Heart left ventricle (tissue), 11 donors: ENCODE data around the gene IDE. TPM values are rescaled to one million over a fixed set of nuclear protein-coding genes. Genes with fewer than 3 reads are reported as not detected.

Experiments used
- polyA plus RNA-seq, 2 donors: library from polyadenylated mRNA; stranded (reverse); fragments of 200-250 nt; gene quantifications; one replicate each; pipeline ENCODE4 v1.2.3, GENCODE V29; 2013
- total RNA-seq, 9 donors: library from RNA; depleted of rRNA in 2 of 9; stranded (reverse); fragments of >200 nt in 2 of 9; fragmentation: NEBNext Ultra II Directional in 3 of 9; extraction: Animal tissue kit (Norgen Biotek cat#: 25700) in 3 of 9; gene quantifications; one replicate each; pipeline versions ENCODE4 v1.1.0 to v1.2.4, GENCODE V29; 2016 to 2023
- donor health status: ischemic (EF 13 %, LVEDD 7.1; RV severe dilation, severe dysfunction).
- donor health status: healthy with polysubstance abuse.
- donor health status: DM: no; HTN: yes; CAD: no.
- donor health status: DM: no; HTN: no; CAD: no.
- donor health status: ischemic (EF 25% LVEDD 5.7; RV mildly dilated, moderate dysfunction).
- donor health status: healthy.
- donor health status: DM: yes; HTN: yes; CAD: no.
- donor health status: PGD.
- donor health status: nonischemic (EF 23%, LVEDD 6.1; RV moderate dilation, normal function).

The IDE gene
- total and polyA plus RNA-seq, 11 donors: 11.7 to 51.3 (median 46.0) TPM

Other genes starting within 250 kb of the IDE start
- 1 to 10 TPM in 3 of 9 donors, under 1 TPM in 6; 0.13 to 7.0 (median 0.76) TPM for gene KIF11, start 19.0 kb upstream of the IDE start, total RNA-seq
- gene KIF11, start 19.0 kb upstream of the IDE start, polyA plus RNA-seq: under 1 TPM; 0.11 to 0.29 TPM
- gene HHEX, start 115.9 kb upstream of the IDE start, total RNA-seq: 10 to 100 TPM in 1 of 9 donors, 1 to 10 TPM in 8; 1.5 to 14.0 (median 4.1) TPM
- 1 to 10 TPM; 2.6 to 3.5 TPM for gene HHEX, start 115.9 kb upstream of the IDE start, polyA plus RNA-seq